OCI-LY1 (cell line): ENCODE measurements around the gene WHRN.

Experiments
- H2AFZ ChIP-seq: fragments of 200-600 bp; sonication (generic), shearing (Covaris generic); 2 replicates; pipeline ENCODE4 v1.6.0; 2014; ENCODE audit warnings: antibody characterized with exemption, mild to moderate bottlenecking, low read length
- H3F3A ChIP-seq: fragments of 200-600 bp; sonication (generic), shearing (Covaris generic); 2 replicates; pipeline ENCODE4 v1.6.0; 2014; ENCODE audit warnings: mild to moderate bottlenecking, antibody characterized with exemption, low read length, moderate library complexity; ENCODE audit not compliant: insufficient read depth
- H3K27ac ChIP-seq: fragments of 200-600 bp; sonication (generic); 2 replicates; pipeline ENCODE4 v1.5.1; 2014; ENCODE audit warnings: low read length, mixed run types, mild to moderate bottlenecking, low read depth; ENCODE audit not compliant: poor library complexity, severe bottlenecking
- H3K27me3 ChIP-seq: fragments of 200-600 bp; sonication (generic); 2 replicates; pipeline ENCODE4 v1.6.0; 2014; ENCODE audit warnings: antibody characterized with exemption, mild to moderate bottlenecking, low read length, moderate library complexity; ENCODE audit not compliant: insufficient read depth
- H3K36me3 ChIP-seq: fragments of 200-600 bp; sonication (generic); 2 replicates; pipeline ENCODE4 v1.6.1; 2014; ENCODE audit warnings: mild to moderate bottlenecking, antibody characterized with exemption, low read length, moderate library complexity, mixed read lengths; ENCODE audit not compliant: insufficient read depth
- H3K4me1 ChIP-seq: fragments of 200-600 bp; sonication (generic); 2 replicates; pipeline ENCODE4 v1.5.1; 2014; ENCODE audit warnings: mild to moderate bottlenecking, low read length, moderate library complexity; ENCODE audit not compliant: insufficient read depth, severe bottlenecking
- H3K4me2 ChIP-seq: fragments of 200-600 bp; sonication (generic), shearing (Covaris generic); 2 replicates; pipeline ENCODE4 v1.6.1; 2014; ENCODE audit warnings: low read length
- H3K4me3 ChIP-seq: fragments of 200-600 bp; sonication (generic); 2 replicates; pipeline ENCODE4 v1.5.1; 2014; ENCODE audit warnings: low read length, low read depth, mild to moderate bottlenecking, mixed read lengths; ENCODE audit not compliant: poor library complexity, severe bottlenecking
- H3K79me2 ChIP-seq: fragments of 200-600 bp; shearing (Covaris generic); 2 replicates; pipeline ENCODE4 v1.6.1; 2016; ENCODE audit warnings: mixed run types, low read length, mixed read lengths; ENCODE audit not compliant: insufficient read depth
- H3K9ac ChIP-seq: fragments of 200-600 bp; sonication (generic), shearing (Covaris generic); 2 replicates; pipeline ENCODE4 v1.6.1; 2014; ENCODE audit warnings: mild to moderate bottlenecking, low read length, mixed read lengths
- H3K9me2 ChIP-seq: fragments of 200-600 bp; sonication (generic), shearing (Covaris generic); 2 replicates; pipeline ENCODE4 v1.6.1; 2014; ENCODE audit warnings: low read depth, mild to moderate bottlenecking, low read length, mixed read lengths
- H3K9me3 ChIP-seq: fragments of 200-600 bp; shearing (Covaris generic); 2 replicates; pipeline ENCODE4 v1.6.1; 2014; ENCODE audit warnings: low read length, mixed read lengths
- H4K20me1 ChIP-seq: fragments of 200-600 bp; sonication (generic), shearing (Covaris generic); 2 replicates; pipeline ENCODE4 v1.6.0; 2016; ENCODE audit warnings: mild to moderate bottlenecking, low read length; ENCODE audit not compliant: insufficient read depth
- EZH2 ChIP-seq: fragments of 200-600 bp; sonication (generic), shearing (Covaris generic); IDR thresholded peaks from 2 replicates; pipeline ENCODE4 v1.8.0; 2017; ENCODE audit warnings: borderline replicate concordance, mixed run types, mild to moderate bottlenecking, antibody characterized with exemption, low read length, moderate library complexity, mixed read lengths
- TF ChIP-seq, protein P1 (sequence below): fragments of 200-600 bp; sonication (generic), shearing (Covaris generic); IDR thresholded peaks from 2 replicates; pipeline ENCODE4 v1.5.1; 2017; ENCODE audit warnings: mild to moderate bottlenecking, antibody characterized with exemption, low read length, moderate library complexity, mixed read lengths

Gene WHRN

DNA sequence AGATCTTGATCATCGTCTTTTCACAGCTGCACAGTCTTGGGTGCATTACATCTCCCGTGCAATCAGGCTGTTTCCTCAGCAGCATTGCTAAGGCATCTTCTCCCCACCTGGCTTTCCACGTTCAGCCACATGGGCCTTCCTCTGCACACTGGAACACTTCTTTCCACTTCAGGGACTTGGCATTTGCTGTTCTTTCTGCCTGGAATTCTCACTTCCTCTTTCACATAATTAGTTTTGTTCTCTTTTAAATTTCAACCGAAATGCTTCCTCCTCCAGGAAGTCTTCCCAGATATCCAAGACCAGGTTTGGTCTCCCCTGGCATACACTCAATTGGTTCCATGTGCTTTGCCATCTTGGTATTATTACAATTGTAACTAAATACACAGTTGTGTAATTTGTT is 43.8 kb downstream of the WHRN start:
- Histone ChIP-seq H3F3A (no peaks in the 10 kb centered on the region), H3K79me2 (no peaks in the 10 kb centered on the region), H3K4me2 (no peak overlapping the region), H3K27me3 (0 out of 2 replicates have a peak, but pooled peaks cover 3% of the 10 kb centered on the region), H3K36me3 (no peaks in the 10 kb centered on the region), H2AFZ (no peak overlapping the region), H3K9me3 (no peaks in the 10 kb centered on the region), H3K4me1 (no peaks in the 10 kb centered on the region), H3K27ac (no peak overlapping the region), H3K9ac (no peak overlapping the region), H4K20me1 (no peaks in the 10 kb centered on the region), H3K9me2 (no peaks in the 10 kb centered on the region), H3K4me3 (no peak overlapping the region)
- TF ChIP-seq, protein P1, sequence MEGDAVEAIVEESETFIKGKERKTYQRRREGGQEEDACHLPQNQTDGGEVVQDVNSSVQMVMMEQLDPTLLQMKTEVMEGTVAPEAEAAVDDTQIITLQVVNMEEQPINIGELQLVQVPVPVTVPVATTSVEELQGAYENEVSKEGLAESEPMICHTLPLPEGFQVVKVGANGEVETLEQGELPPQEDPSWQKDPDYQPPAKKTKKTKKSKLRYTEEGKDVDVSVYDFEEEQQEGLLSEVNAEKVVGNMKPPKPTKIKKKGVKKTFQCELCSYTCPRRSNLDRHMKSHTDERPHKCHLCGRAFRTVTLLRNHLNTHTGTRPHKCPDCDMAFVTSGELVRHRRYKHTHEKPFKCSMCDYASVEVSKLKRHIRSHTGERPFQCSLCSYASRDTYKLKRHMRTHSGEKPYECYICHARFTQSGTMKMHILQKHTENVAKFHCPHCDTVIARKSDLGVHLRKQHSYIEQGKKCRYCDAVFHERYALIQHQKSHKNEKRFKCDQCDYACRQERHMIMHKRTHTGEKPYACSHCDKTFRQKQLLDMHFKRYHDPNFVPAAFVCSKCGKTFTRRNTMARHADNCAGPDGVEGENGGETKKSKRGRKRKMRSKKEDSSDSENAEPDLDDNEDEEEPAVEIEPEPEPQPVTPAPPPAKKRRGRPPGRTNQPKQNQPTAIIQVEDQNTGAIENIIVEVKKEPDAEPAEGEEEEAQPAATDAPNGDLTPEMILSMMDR = no peak
- TF ChIP-seq EZH2 = no peak

DNA sequence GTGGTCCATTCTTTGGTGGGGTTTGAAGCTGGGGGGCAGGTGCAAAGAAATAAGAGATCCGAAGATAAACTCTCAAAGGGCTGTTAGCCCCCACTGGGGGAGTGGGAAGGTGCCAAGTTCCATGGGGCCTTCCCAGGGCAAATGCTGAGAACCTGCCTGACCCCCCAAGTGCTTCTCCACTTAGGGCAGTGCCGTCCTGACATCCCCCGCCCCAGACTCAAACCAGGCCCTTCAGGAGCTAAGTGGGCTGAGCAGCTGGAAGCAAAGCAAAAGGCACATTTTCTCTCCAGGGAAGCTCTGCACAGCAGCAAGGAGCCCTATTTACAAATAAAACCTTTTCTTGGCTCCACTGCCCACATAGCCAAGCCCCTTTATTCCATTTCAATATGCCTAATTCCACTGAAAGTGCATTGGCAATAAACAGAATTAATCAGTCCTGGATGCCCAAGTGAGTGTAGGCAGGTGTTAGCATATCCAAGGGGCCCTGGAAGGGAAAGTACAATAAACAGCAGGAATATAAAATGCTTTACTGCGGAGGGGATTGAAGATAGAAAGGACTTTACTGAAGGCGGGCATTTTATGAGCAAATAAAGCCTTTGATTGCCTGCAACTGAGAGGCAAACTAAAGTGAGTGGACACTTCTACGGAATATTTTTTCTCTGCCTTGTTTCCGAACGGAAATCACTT is 44.6 kb downstream of the WHRN start:
- Histone ChIP-seq H3K4me2 (no peak overlapping the region), H3F3A (no peaks in the 10 kb centered on the region), H2AFZ (no peak overlapping the region), H3K4me1 (no peaks in the 10 kb centered on the region), H4K20me1 (no peaks in the 10 kb centered on the region), H3K9me2 (no peaks in the 10 kb centered on the region), H3K27ac (no peak overlapping the region), H3K9me3 (no peaks in the 10 kb centered on the region), H3K79me2 (no peaks in the 10 kb centered on the region), H3K27me3 (0 out of 2 replicates have a peak, but pooled peaks cover 3% of the 10 kb centered on the region), H3K4me3 (no peak overlapping the region), H3K9ac (no peak overlapping the region), H3K36me3 (no peaks in the 10 kb centered on the region)
- TF ChIP-seq, protein P1 = no peak
- TF ChIP-seq EZH2 = no peak

DNA sequence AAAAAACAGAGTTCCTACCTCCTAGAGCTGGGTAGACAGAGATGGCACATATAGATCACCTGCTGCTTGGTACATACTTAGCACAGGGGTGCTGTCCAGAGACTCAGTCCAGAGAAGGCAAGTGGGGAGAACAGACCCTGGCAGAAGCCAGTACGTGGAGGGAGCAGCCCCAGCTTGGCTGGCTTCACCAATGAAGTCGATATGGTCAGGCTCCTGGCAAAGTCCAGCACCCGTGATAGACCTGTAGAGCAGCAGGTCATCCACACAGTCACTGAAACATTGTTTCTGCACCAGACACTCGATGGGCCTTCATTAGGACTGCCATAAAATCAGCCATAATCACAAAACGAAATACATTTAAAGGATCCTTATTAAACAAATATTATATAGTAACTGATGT is 45.8 kb downstream of the WHRN start:
- Histone ChIP-seq H3K9me2 (no peaks in the 10 kb centered on the region), H3K9ac (no peak overlapping the region), H3K27ac (no peak overlapping the region), H2AFZ (no peak overlapping the region), H3K27me3 (0 out of 2 replicates have a peak, but pooled peaks cover 3% of the 10 kb centered on the region), H3K4me1 (no peaks in the 10 kb centered on the region), H4K20me1 (no peaks in the 10 kb centered on the region), H3K79me2 (no peaks in the 10 kb centered on the region), H3K4me2 (no peak overlapping the region), H3K9me3 (no peaks in the 10 kb centered on the region), H3K4me3 (no peak overlapping the region), H3K36me3 (no peaks in the 10 kb centered on the region), H3F3A (no peaks in the 10 kb centered on the region)
- TF ChIP-seq EZH2 = no peak
- TF ChIP-seq, protein P1 = no peak
